HG03280 (cell line): ENCODE measurements around the gene TM6SF1.
"Not testable (repeated sequence)": the region's sequence is repeated elsewhere in the genome, so short reads cannot be mapped to it uniquely, and the experiment has no call there.

Experiments used
- ATAC-seq: cut with Tn5 transposase; IDR thresholded peaks from one replicate; pipeline ENCODE4 v1.9.1; 2021; ENCODE audit warnings: mild to moderate bottlenecking, moderate library complexity; ENCODE audit not compliant: unreplicated experiment

TM6SF1 gene

GRCh38 chr15:83169576-83169975 lies 62.1 kb downstream of the TM6SF1 start:
- not testable (repeated sequence) for ATAC-seq

- no peak for ATAC-seq
Measured at GRCh38 chr15:83170474-83171165, 63.2 kb downstream of the TM6SF1 start.

GRCh38 chr15:83174891-83175290 lies 67.4 kb downstream of the TM6SF1 start:
- no peak for ATAC-seq

- no peak for ATAC-seq
Measured at GRCh38 chr15:83178390-83178789, 70.9 kb downstream of the TM6SF1 start.

GRCh38 chr15:83178869-83179325 lies 71.5 kb downstream of the TM6SF1 start:
- no peak for ATAC-seq

- ATAC-seq: no peak
Measured at GRCh38 chr15:83185561-83185960, 78.1 kb downstream of the TM6SF1 start.
